ENCODE results near the gene ATF6. TPM values are rescaled to one million over a fixed set of nuclear protein-coding genes. Genes with fewer than 3 reads are reported as not detected.

ATF6 gene
- total RNA-seq, 1 donor from 2014 or later = 28.0 TPM

GRCh38 chr1:161985301-161985822, 219.2 kb downstream of the ATF6 start:
- H3K27ac Mint-ChIP-seq = no peak overlapping the region
- TF ChIP-seq CTCF (IDR thresholded peaks at IDR 0.05; ENCODE audit: unreplicated experiment) = no peak
- DNase-seq (ENCODE audit: low spot score in 2 of 2, unreplicated experiment in 2 of 2) = no peak
- H3K4me3 Mint-ChIP-seq = no peak overlapping the region
- H3K4me1 Mint-ChIP-seq = peaks cover 4% of the 10 kb centered on the region
- peaks cover 8% of the 10 kb centered on the region for H3K9me3 Mint-ChIP-seq
- no peaks in the 10 kb centered on the region for H3K36me3 Mint-ChIP-seq
- H3K27me3 Mint-ChIP-seq (ENCODE audit: low read depth) = peaks cover 16% of the 10 kb centered on the region

DNA sequence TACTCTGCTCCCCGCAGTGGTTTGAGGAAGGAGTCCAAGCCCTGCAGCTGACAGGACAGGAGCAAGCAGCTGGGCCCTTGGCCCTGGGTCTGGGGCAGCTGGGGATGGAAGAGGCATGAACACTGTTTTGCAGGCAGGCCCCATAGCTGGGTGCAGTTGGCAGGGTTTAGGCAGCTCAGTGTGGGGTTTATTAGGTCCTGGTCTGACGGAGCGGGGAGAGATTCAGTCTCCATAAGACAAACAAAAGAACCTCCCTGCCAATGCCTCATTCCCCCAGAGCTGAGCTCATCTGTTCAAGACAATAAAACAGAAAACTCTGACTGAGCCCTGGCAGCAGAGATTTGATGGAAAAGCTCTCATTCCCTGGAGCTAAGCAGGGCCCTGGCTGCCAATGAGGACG, 220.2 kb downstream of the ATF6 start:
- Mint-ChIP-seq H3K4me3 (no peak overlapping the region), H3K27me3 (ENCODE audit: low read depth) (peaks cover 16% of the 10 kb centered on the region), H3K9me3 (peaks cover 12% of the 10 kb centered on the region), H3K27ac (no peak overlapping the region), H3K36me3 (peaks cover 3% of the 10 kb centered on the region), H3K4me1 (peaks cover 4% of the 10 kb centered on the region)
- DNase-seq (ENCODE audit: low spot score in 2 of 2, unreplicated experiment in 2 of 2) = no peak
- TF ChIP-seq CTCF (IDR thresholded peaks at IDR 0.05; ENCODE audit: unreplicated experiment) = no peak

DNA sequence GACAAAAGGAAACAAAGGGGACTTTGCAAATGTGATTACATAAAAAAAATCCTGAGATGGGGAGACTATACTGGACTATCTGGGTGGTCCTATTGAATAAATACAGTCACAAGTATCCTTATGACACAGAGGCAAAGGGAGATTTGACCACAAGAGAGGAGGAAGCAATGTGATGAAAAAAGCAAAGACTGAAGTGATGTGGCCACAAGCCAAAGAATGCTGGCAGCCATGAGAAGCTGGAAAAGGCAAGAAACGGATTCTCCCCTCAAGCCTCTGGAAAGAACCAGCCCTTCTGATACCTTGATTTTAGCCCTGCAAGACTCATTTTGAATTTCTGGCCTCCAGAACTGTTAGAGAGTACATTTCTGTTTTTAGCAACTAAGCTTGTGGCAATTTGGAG, 221.2 kb downstream of the ATF6 start:
- DNase-seq (ENCODE audit: low spot score in 2 of 2, unreplicated experiment in 2 of 2) = no peak

DNA sequence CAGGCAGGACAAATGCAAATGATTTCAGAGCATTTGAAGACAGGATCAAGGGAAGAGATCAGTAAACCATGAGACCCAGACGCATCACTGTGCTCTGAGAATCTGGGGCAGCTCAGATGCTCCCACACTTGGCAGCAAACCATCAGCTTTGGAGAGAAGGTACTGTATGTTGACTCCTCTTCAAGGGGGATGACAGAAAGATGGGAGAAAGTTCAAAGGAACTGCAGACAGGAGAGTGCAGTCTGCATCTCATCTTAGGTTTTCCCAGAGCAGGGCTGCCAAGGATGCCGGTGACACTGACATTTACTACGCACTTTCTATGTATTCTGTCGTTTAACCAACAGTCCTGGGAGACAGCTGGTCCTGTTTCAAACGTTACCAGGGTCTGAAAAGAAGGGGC, 221.8 kb downstream of the ATF6 start:
- Mint-ChIP-seq H3K4me3 (no peak overlapping the region), H3K27me3 (ENCODE audit: low read depth) (peaks cover 16% of the 10 kb centered on the region), H3K9me3 (peaks cover 12% of the 10 kb centered on the region), H3K27ac (no peak overlapping the region), H3K4me1 (no peaks in the 10 kb centered on the region), H3K36me3 (peaks cover 3% of the 10 kb centered on the region)
- no peak for DNase-seq (ENCODE audit: low spot score in 2 of 2, unreplicated experiment in 2 of 2)
- TF ChIP-seq CTCF (IDR thresholded peaks at IDR 0.05; ENCODE audit: unreplicated experiment) = no peak

More for the DNA sequence above, 221.2 kb downstream of the ATF6 start:
- Mint-ChIP-seq H3K36me3 (peaks cover 3% of the 10 kb centered on the region), H3K4me1 (peaks cover 4% of the 10 kb centered on the region), H3K27me3 (ENCODE audit: low read depth) (peaks cover 16% of the 10 kb centered on the region), H3K4me3 (no peak overlapping the region), H3K9me3 (peaks cover 12% of the 10 kb centered on the region), H3K27ac (no peak overlapping the region)
- TF ChIP-seq CTCF (IDR thresholded peaks at IDR 0.05; ENCODE audit: unreplicated experiment) = no peak

DNA sequence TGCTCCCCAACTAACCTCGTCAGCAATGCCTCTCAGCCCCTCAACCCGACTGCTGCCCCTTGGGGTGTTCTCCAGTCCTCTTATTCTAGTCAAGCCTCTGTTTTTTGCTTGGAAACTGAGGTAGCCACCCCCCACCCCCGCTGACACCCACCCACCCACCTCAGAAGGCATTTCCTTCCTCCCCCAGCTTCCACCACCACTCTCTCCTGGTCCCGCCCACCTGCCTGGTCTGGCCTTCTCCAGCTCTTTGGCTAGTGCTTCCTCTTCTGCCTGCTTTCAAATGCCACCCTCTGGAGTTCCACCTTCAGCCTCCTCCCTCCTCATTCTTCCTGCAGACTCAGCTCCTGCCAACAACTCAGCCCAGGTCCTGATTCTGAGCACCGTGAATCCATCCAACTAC, 222.3 kb downstream of the ATF6 start:
- Mint-ChIP-seq H3K4me3 (no peak overlapping the region), H3K9me3 (peaks cover 12% of the 10 kb centered on the region), H3K4me1 (no peaks in the 10 kb centered on the region), H3K27me3 (ENCODE audit: low read depth) (peaks cover 16% of the 10 kb centered on the region), H3K36me3 (peaks cover 3% of the 10 kb centered on the region), H3K27ac (no peak overlapping the region)
- no peak for TF ChIP-seq CTCF (IDR thresholded peaks at IDR 0.05; ENCODE audit: unreplicated experiment)
- no peak for DNase-seq (ENCODE audit: low spot score in 2 of 2, unreplicated experiment in 2 of 2)

- H3K4me1 Mint-ChIP-seq = no peaks in the 10 kb centered on the region
- TF ChIP-seq CTCF (IDR thresholded peaks at IDR 0.05; ENCODE audit: unreplicated experiment) = no peak
- no peak for DNase-seq (ENCODE audit: low spot score in 2 of 2, unreplicated experiment in 2 of 2)
- H3K36me3 Mint-ChIP-seq = peaks cover 3% of the 10 kb centered on the region
- peaks cover 16% of the 10 kb centered on the region for H3K27me3 Mint-ChIP-seq (ENCODE audit: low read depth)
- no peak overlapping the region for H3K4me3 Mint-ChIP-seq
- peaks cover 12% of the 10 kb centered on the region for H3K9me3 Mint-ChIP-seq
- H3K27ac Mint-ChIP-seq = no peak overlapping the region
These were observed 223.0 kb downstream of the ATF6 start for GRCh38 chr1:161989108-161989507.
